ENCODE results near the gene PDE6C.

Gene PDE6C

GRCh38 chr10:93595378-93596161, 16.8 kb upstream of the PDE6C start:
- no peak for DNase-seq

GRCh38 chr10:93596539-93596938, 15.8 kb upstream of the PDE6C start:
- DNase-seq: no peak

GRCh38 chr10:93597075-93597599, 15.2 kb upstream of the PDE6C start:
- no peak for DNase-seq

DNA sequence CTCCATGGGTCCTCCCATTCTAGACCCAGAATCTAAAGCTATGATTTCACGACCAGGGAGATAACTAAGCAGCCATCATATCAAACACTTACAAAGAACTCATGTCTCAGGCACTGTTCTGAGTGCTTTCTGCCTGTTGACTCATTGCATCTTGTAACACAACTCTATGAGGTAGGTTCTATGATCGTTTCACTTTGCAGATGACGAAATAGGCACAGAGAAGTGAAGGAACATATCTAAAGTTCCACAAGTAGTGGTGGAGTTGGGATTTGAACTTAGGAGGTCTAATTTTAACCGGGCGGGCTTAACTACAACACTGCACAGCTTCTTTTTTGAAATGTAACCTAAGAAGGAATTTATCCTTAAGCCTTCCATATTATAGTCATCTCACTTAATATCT, 14.2 kb upstream of the PDE6C start:
- no peak for DNase-seq

DNA sequence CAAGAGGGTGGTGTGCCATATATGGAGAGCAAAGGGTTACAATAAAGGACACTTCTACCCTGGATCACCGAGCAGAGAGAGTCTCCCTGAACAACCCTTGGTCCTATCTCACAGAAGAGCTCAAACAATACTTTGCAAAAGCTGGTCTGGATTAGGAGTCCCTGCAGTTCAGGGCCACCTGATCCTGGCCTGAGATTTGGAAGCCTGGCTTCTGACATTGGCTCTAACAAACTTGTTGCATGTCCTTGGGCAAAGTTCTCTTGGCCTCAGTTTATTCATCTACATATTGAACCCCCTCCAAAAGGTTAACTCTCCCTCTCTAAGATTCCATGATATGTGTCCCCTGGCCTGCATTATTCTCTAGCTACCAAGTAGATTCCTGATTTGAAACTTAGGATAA, 13.0 kb upstream of the PDE6C start:
- no peak for DNase-seq

DNA sequence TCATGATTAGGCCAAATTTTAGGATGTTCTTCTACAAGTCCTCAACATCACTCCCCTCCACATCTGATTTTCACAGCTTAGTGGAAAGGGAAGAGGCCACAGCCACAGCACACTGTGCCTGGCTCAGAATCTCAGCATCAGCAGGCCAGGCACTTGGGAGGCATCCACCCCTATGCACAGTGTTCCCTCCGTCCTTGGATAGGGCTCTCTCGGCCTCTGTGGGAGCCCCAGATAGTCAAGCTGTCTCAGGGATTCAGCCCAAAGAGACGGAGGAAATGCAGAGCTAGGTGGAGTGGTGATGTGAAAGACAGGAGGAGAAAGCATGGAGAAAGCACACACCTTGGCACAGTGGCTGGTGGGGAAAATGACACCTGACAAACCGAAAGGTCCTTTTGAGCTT, 12.6 kb upstream of the PDE6C start:
- no peak for DNase-seq

- DNase-seq: no peak
These were observed 11.7 kb upstream of the PDE6C start for GRCh38 chr10:93600446-93601145.

DNA sequence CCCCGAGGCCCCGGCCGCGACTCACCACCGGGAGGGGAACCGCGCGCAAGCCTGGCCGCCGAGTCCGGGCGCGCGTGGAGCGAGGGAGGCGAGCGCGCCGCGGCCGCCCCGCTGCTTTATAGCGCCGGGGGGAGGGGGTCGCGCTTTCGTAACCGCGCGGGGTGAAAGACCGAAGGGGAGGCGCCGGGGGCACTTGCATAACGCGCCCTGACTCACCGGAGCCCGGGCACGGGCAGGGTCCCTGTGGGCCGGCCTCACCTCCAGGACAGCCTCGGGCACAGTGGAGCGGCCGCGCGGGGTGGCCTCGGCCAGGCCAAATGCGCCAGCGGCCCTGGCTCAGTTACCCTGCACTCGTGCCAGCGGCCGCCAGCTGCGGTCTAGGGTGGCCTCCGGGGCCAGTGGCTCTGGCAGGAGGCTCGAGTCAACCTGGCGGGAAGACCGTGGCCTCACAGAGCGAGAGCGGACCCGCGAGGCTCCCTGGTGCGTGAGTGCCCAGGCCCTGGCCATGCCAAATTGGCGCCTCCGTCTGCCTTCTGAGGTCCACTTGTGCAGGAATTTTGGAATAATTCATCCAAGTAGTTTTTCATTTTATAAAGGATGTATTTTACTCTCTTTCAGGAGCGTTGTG, 11.1 kb upstream of the PDE6C start, which contains the start of gene RBP4:
RBP4 (minus strand) TSS at position 90 of the 628 bp plus-strand sequence. CDS start 207 bp downstream, outside the sequence.
- no peak for DNase-seq

DNA sequence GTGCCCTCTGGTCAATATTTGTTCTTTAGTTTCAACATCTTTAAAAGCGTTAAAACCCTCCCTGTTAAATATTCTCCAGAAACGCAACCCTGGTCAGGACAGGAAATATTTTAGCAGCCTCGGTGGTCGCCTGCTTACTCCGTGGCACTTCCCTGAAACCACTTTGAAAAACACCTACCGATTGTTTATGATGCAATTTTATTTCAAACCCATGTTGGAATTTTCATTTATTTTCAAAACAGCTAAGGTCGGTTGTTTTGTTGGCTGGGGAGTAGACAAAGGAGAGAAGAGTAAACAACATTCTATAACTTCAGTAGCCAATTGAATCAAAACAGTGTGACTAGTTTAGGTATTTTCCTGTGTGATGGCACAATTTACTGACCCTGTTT, 10.6 kb upstream of the PDE6C start:
- no peak for DNase-seq

GRCh38 chr10:93603023-93603422, 9.3 kb upstream of the PDE6C start:
- DNase-seq: no peak

- no peak for DNase-seq
These were observed 8.2 kb upstream of the PDE6C start for GRCh38 chr10:93604146-93604545.

DNA sequence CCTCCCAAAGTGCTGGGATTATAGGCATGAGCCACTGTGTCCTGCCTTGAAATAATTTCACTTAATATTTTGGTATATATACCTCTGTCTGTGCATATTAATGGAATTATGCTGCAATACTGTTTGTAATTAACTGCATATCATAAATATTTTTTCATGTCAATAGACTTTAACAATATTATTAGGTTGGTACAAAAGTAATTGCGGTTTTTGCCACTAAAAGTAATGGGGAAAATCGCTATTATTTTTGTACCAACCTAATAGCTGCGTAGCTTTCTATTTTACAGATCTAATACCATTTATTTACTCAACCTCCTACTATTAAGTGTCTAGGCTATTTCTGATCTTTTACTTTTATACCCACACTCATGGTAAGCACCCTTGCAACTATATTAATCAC, 3.9 kb upstream of the PDE6C start:
- no peak for DNase-seq

GRCh38 chr10:93613126-93613525, 789 bp downstream of the PDE6C start:
- no peak for DNase-seq

DNA sequence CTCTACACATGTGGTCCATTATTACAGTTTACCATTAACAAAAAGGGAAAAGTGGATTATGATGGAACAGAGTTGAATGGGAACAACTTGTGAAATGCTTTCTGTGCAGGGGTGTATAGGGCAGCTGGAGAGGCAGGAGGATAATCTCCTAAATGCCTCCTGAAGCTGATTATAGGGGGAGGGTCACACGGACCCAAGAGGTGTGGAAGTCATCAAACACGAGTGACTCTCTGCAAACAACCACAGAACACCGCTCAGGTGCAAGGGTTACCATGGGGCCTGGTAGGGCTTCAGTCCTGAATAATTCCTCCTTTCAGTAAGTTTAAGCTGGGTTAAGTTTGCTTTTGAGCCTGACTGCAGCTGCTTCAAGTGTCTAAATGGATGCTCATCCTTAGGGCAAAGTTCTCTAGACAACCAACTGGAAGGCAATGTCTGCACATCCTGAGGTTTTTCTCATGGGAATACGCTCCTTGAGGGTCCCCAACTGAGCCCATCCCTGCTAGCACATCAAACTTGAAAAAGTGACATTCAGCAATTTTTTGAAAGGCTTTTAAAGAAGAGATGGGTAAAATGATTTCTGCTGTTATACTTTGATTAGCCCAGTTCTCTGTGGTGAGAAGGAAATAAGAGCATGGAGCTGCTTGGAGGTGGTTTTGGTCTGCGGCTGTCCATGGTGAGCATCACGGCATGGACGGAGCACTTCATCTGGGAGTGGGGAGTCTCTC, 1.9 kb downstream of the PDE6C start:
- no peak for DNase-seq

DNA sequence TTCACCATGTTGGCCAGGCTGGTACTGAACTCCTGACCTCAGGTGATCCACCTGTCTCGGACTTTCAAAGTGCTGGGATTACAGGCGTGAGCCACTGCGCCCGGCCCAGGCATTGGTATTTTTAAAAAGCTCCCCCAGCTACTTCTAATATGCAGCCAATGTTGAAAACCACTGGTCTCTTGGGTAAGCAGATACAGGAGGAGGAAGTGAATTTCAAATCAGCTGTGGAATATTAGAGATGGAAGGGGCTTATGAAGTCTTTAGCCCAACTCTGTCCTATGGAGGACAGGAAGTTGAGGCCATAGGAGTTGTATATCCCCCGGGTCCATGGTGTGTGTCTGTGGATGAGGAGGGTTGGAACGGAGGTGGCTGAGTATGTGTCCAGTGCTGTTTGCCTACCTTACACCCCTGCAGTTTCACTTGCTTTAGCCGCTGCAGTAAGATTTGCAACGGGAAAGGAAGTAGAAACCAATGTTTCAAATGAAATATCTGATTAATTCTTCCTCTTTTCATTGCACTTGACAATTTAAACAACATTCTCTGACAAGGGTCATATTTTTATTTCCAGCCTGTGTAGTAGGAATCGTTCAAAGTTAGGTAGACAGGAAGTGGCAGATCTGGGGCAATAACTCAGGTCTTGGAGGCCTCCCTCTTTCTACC, 3.4 kb downstream of the PDE6C start:
- DNase-seq: no peak

- no peak for DNase-seq
These were observed 8.6 kb downstream of the PDE6C start for GRCh38 chr10:93620925-93621324.

- DNase-seq: no peak
These were observed 10.6 kb downstream of the PDE6C start for GRCh38 chr10:93622942-93623341.

GRCh38 chr10:93628858-93629257, 16.5 kb downstream of the PDE6C start:
- DNase-seq: no peak

DNA sequence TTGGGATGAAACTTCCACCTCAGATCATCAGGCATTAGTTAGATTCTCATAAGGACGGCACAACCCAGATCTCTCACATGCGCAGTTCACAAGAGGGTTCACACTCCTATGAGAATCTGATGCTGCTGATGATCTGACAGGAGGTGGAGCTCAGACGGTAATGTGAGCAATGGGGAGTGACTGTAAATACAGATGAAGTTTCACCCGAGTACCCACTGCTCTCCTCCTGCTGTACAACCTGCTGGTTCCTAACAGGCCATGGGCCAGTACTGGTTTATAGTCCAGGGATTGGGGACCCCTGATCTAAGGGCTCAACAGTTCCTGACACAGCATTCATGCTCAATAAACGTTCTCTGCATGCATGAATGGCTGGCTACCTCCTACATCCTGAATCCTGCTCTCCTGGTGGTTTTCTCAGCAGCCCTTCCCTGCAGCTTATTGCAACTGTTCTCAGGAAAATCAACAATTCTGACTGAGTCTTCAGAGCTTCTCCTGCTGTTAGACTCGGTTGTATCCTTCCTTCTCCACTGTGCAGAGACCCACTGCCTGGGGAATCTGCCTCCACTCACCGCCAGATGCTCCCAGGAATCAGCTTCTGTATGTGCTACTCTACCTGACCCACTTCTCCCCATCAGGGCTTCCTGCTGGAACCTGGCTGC, 17.4 kb downstream of the PDE6C start:
- no peak for DNase-seq

DNA sequence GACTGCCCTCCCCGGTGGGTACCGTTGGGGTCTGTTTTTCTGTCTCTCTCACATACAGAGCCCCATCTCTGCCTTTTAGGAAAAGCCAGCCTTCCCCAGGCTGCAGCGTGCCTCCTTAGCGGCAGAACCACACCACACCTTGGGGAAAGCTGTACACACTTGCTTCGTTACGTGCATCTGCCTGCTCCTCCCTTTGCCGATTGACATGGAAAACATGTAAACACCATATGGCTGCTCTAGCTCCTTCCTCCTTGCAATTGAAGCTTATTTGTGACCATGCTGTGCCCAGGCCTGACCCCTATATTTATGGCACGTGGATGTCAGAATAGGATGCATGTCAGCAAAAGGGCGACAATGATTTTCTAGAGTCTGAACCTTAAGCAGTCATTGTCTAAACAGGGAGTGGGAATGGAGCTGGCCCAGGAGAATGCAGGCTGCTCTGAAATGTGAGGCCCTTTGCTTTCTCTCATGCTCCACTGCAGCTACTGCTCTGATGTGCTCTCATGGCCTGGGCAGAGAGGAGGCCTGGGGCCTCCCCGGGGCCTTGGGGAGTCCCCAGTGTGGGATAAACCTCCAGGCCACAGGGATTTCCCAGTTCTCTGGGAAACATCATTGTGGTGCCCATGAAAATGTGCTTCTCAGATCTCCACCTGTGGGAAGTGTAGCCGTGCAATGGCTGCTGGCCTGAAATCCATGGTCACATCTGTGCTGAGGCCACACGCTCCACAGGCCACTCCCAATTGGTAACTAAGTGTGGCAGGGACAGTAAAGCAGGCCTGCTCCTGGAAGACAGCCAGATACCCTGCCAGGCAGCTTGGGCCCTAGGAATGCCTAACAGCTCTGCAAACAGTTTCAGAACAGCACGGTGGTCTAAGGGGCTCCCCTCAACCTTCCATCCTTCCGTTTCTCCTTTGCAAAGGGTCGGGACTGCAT, 18.6 kb downstream of the PDE6C start:
- DNase-seq: no peak

- DNase-seq: no peak
These were observed 27.5 kb downstream of the PDE6C start for GRCh38 chr10:93639791-93640190.

Data from central memory CD4-positive, alpha-beta T cell (primary cell).